Measurements from ENCODE around the gene WNT7B.

- TF ChIP-seq, protein P1, sequence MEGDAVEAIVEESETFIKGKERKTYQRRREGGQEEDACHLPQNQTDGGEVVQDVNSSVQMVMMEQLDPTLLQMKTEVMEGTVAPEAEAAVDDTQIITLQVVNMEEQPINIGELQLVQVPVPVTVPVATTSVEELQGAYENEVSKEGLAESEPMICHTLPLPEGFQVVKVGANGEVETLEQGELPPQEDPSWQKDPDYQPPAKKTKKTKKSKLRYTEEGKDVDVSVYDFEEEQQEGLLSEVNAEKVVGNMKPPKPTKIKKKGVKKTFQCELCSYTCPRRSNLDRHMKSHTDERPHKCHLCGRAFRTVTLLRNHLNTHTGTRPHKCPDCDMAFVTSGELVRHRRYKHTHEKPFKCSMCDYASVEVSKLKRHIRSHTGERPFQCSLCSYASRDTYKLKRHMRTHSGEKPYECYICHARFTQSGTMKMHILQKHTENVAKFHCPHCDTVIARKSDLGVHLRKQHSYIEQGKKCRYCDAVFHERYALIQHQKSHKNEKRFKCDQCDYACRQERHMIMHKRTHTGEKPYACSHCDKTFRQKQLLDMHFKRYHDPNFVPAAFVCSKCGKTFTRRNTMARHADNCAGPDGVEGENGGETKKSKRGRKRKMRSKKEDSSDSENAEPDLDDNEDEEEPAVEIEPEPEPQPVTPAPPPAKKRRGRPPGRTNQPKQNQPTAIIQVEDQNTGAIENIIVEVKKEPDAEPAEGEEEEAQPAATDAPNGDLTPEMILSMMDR (IDR thresholded peaks at IDR 0.05; ENCODE audit: low read length): no peak
- TF ChIP-seq EZH2 (optimal IDR thresholded peaks at IDR 0.05; ENCODE audit: low read depth, low read length): no peak
Observed at GRCh38 chr22:45881524-45881875, 95.5 kb downstream of the WNT7B start.

Measured in MM.1S (cell line).